GM23248 (cell line): Measurements from ENCODE around the gene CHAF1A. TPM values are rescaled to one million over a fixed set of nuclear protein-coding genes. Genes with fewer than 3 reads are reported as not detected.

Experiments
- DNase-seq: peaks from one replicate; pipeline ENCODE4 v3.0.0-alpha.2; 2015
- H2AFZ ChIP-seq: fragments of 200-600 bp; sonication (generic); 2 replicates; pipeline ENCODE4 v1.6.1; 2016; ENCODE audit warnings: antibody characterized with exemption
- H3F3A ChIP-seq: fragments of 200-600 bp; sonication (generic); 2 replicates; pipeline ENCODE4 v1.6.1; 2016; ENCODE audit warnings: mild to moderate bottlenecking, antibody characterized with exemption, mixed run types; ENCODE audit not compliant: insufficient read depth
- H3K27ac ChIP-seq: fragments of 200-600 bp; sonication (generic); 2 replicates; pipeline ENCODE4 v1.5.1; 2016; ENCODE audit warnings: mild to moderate bottlenecking
- H3K27me3 ChIP-seq: fragments of 200-600 bp; sonication (generic); replicated peaks from 2 replicates; pipeline ENCODE4 v1.6.1; 2016; ENCODE audit warnings: mild to moderate bottlenecking; ENCODE audit not compliant: insufficient read depth
- H3K36me3 ChIP-seq: fragments of 200-600 bp; sonication (generic); 2 replicates; pipeline ENCODE4 v1.6.1; 2016; ENCODE audit warnings: low read depth, mild to moderate bottlenecking
- H3K4me1 ChIP-seq: fragments of 200-600 bp; sonication (generic); 2 replicates; pipeline ENCODE4 v1.6.1; 2016; ENCODE audit warnings: mild to moderate bottlenecking; ENCODE audit not compliant: insufficient read depth
- H3K4me2 ChIP-seq: fragments of 200-600 bp; sonication (generic); one replicate; pipeline ENCODE4 v1.6.1; 2016; ENCODE audit warnings: mild to moderate bottlenecking; ENCODE audit not compliant: unreplicated experiment
- H3K4me3 ChIP-seq: fragments of 200-600 bp; sonication (generic); 2 replicates; pipeline ENCODE4 v1.5.1; 2016; ENCODE audit warnings: mild to moderate bottlenecking
- H3K79me2 ChIP-seq: fragments of 200-600 bp; sonication (generic); 2 replicates; pipeline ENCODE4 v1.6.1; 2016; ENCODE audit warnings: mild to moderate bottlenecking; ENCODE audit not compliant: insufficient read depth
- H3K9ac ChIP-seq: fragments of 200-600 bp; sonication (generic); 2 replicates; pipeline ENCODE4 v1.6.1; 2016; ENCODE audit warnings: mild to moderate bottlenecking
- H3K9me2 ChIP-seq: fragments of 200-600 bp; sonication (generic); 2 replicates; pipeline ENCODE4 v1.6.1; 2016; ENCODE audit warnings: mixed run types, mild to moderate bottlenecking, moderate library complexity; ENCODE audit not compliant: insufficient read depth
- H3K9me3 ChIP-seq: fragments of 200-600 bp; sonication (generic); one replicate; pipeline ENCODE4 v1.6.1; 2017; ENCODE audit warnings: low read depth
- H4K20me1 ChIP-seq: fragments of 200-600 bp; sonication (generic); 2 replicates; pipeline ENCODE4 v1.6.0; 2016; ENCODE audit not compliant: insufficient read depth
- EZH2 ChIP-seq: fragments of 200-600 bp; sonication (generic); IDR thresholded peaks from 2 replicates; pipeline ENCODE4 v1.6.1; 2018; ENCODE audit warnings: antibody characterized with exemption, mild to moderate bottlenecking; ENCODE audit not compliant: insufficient read depth, poor library complexity, severe bottlenecking
- EZH2phosphoT487 ChIP-seq: fragments of 200-600 bp; sonication (generic); IDR thresholded peaks from 2 replicates; pipeline ENCODE4 v1.6.1; 2018; ENCODE audit warnings: antibody characterized with exemption, moderate library complexity, mild to moderate bottlenecking, low read depth; ENCODE audit not compliant: insufficient read depth
- WGBS, 2 experiments: methylation state at CpG; one replicate each; pipeline ENCODE4 v1.1.6; 2015 to 2017; ENCODE audit warnings: low lambda C conversion rate in 2 of 2, low coverage in 1 of 2; ENCODE audit errors: missing lambda C conversion rate in 2 of 2; 5-methylcytosine and 5-hydroxymethylcytosine counted together
- in situ Hi-C: fragments of 300-500 bp; cut with MboI; formaldehyde crosslinking; loops from 2 replicates; pipeline ENCODE4 v1.15.0; 2020
- polyA plus RNA-seq: library from polyadenylated mRNA; unstranded; fragments of >200 nt; fragmentation: Nextera tagmentation; extraction: Ambion mirVana; gene quantifications from 2 replicates; pipeline ENCODE4 v1.2.1, GENCODE V29; 2016
- total RNA-seq: library from RNA; depleted of rRNA; stranded (reverse); fragments of >200 nt; shearing (Covaris generic); gene quantifications from 2 replicates; pipeline ENCODE4 v1.2.3, GENCODE V29; 2014

CHAF1A gene
- total and polyA plus RNA-seq, 2 experiments from 2014 or later = 11.6 to 12.6 TPM

GRCh38 chr19:4442819-4443146 is 40.3 kb downstream of the CHAF1A start:
- no peak for DNase-seq
- Histone ChIP-seq H3K36me3 (no peaks in the 10 kb centered on the region; the same call in 1 of the 2 replicates), H3K27me3 (no peaks in the 10 kb centered on the region), H3K27ac (no peak overlapping the region), H3F3A (no peaks in the 10 kb centered on the region), H3K79me2 (no peaks in the 10 kb centered on the region), H2AFZ (no peak overlapping the region), H3K4me2 (no peak overlapping the region), H3K9me2 (no peaks in the 10 kb centered on the region), H3K9ac (no peak overlapping the region), H3K4me3 (no peak overlapping the region), H3K4me1 (no peaks in the 10 kb centered on the region), H3K9me3 (no peaks in the 10 kb centered on the region), H4K20me1 (no peaks in the 10 kb centered on the region)
- WGBS, 2 experiments = 93 to 99% methylated on average over 7 to 10 of the region's 10 CpGs
- in situ Hi-C loops = no loop called here
- no peak for TF ChIP-seq EZH2
- TF ChIP-seq EZH2phosphoT487 = no peak

- 83 to 85% methylated on average over 15 of the region's 15 CpGs for whole genome bisulfite sequencing, 2 experiments
These were observed 40.7 kb downstream of the CHAF1A start for GRCh38 chr19:4443188-4443587.

GRCh38 chr19:4443966-4444764 is 41.7 kb downstream of the CHAF1A start:
- Histone ChIP-seq H3K4me3 (no peak overlapping the region), H3K79me2 (peaks cover 5% of the 10 kb centered on the region; the same call in 1 of the 2 replicates), H3K36me3 (peaks cover 2% of the 10 kb centered on the region; the same call in 1 of the 2 replicates), H3K9ac (no peak overlapping the region), H3K27ac (no peak overlapping the region), H3K4me2 (no peak overlapping the region), H3K9me3 (no peaks in the 10 kb centered on the region), H4K20me1 (no peaks in the 10 kb centered on the region), H3F3A (no peaks in the 10 kb centered on the region), H3K4me1 (no peaks in the 10 kb centered on the region), H3K9me2 (no peaks in the 10 kb centered on the region), H2AFZ (no peak overlapping the region), H3K27me3 (no peaks in the 10 kb centered on the region)
- WGBS, 2 experiments = 83 to 85% methylated on average over 16 to 17 of the region's 20 CpGs
- no peak for DNase-seq
- no peak for TF ChIP-seq EZH2phosphoT487
- no peak for TF ChIP-seq EZH2
- in situ Hi-C loops = no loop called here

More at GRCh38 chr19:4443188-4443587, 40.7 kb downstream of the CHAF1A start:
- H3K36me3 ChIP-seq = no peaks in the 10 kb centered on the region; the same call in 1 of the 2 replicates
- H3K79me2 ChIP-seq = no peaks in the 10 kb centered on the region
- H3K4me3 ChIP-seq = no peak overlapping the region
- no peaks in the 10 kb centered on the region for H3K9me3 ChIP-seq
- no peaks in the 10 kb centered on the region for H4K20me1 ChIP-seq
- TF ChIP-seq EZH2phosphoT487 = no peak
- no peak for TF ChIP-seq EZH2
- no peaks in the 10 kb centered on the region for H3F3A ChIP-seq
- no peaks in the 10 kb centered on the region for H3K4me1 ChIP-seq
- no peak for DNase-seq
- H3K27ac ChIP-seq = no peak overlapping the region
- in situ Hi-C loops = no loop called here
- H3K27me3 ChIP-seq = no peaks in the 10 kb centered on the region
- H3K9me2 ChIP-seq = no peaks in the 10 kb centered on the region
- H3K9ac ChIP-seq = no peak overlapping the region
- H2AFZ ChIP-seq = no peak overlapping the region
- H3K4me2 ChIP-seq = no peak overlapping the region

DNA sequence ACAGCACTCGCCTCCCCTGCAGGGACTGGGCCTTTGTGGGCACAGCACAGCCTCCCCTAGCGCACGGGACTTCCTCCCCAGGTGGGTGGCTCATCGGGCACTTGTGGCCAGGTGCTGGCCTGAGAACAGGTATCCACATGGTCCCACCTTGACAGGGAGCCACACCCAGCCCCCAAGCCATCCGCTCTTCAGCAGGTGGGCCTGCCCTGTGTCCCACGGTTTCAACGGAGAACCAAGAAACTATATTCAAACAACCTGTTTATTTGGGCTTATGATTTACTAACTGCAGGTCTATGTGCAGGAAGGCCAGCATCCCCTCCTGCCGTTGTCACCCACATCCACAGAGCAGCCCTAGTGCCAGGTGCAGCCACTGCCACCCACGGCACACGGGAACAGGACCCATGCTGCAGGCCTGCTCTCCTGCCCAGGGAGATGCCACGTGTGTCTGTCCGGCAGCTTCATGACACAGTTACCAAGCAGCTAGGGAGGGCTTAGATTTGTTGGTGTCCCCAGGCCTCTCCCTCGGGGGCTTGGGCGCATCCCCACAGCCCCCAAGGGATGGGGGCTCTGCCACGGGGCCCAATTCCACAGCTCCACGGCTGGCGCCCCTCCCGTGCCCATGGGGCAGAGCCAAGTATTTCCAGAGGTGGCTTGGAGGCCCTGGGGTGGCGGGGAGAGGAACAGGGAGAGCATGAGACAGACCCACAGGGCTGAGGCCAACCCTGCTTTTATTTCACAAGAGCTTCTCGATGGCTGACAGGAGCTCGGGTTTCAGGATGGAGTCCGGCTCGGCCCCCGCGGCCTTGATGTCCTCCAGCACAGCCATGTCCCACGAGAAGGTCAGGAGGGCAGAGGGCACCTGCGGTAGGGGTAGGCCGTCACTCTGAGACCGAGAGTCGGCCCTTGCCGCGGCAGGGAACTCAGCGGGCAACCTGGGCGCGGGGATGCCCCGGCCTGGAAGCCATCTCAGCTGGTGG is 42.6 kb downstream of the CHAF1A start:
- TF ChIP-seq EZH2 (no peak), EZH2phosphoT487 (no peak)
- 78% methylated on average over 34 to 36 of the region's 36 CpGs for WGBS, 2 experiments
- DNase-seq = no peak
- Histone ChIP-seq H3K9me2 (no peaks in the 10 kb centered on the region), H4K20me1 (no peaks in the 10 kb centered on the region), H3K4me1 (no peaks in the 10 kb centered on the region), H3K36me3 (peaks cover 8% of the 10 kb centered on the region; the same call in 1 of the 2 replicates), H3K27ac (no peak overlapping the region), H3K4me3 (no peak overlapping the region), H3K9ac (no peak overlapping the region), H3F3A (no peaks in the 10 kb centered on the region; the same call in 1 of the 2 replicates), H3K27me3 (no peaks in the 10 kb centered on the region), H3K79me2 (peaks cover 12% of the 10 kb centered on the region), H3K9me3 (no peaks in the 10 kb centered on the region), H2AFZ (no peak overlapping the region), H3K4me2 (no peak overlapping the region)
- in situ Hi-C loops = no loop called here
